GM12878 (cell line): ENCODE data around the gene ESPNL. TPM values are rescaled to one million over a fixed set of nuclear protein-coding genes. Genes with fewer than 3 reads are reported as not detected.

Experiments
- ATAC-seq: fragments of 200-7000 bp; cut with Tn5 transposase; 3 replicates; pipeline ENCODE4 v1.9.1; 2020; ENCODE audit warnings: mild to moderate bottlenecking, moderate library complexity
- BruUV-seq: library from RNA; stranded (reverse); fragments of 400-500 nt; replicated peaks from 2 replicates; lab custom pipeline; 2021; lab: Mats Ljungman, UMichigan
- CTCF ChIA-PET: fragments of 300-600 bp; sonication (Branson Sonifier 250); formaldehyde crosslinking; extraction: SDS; loops from one replicate; lab custom pipeline; 2021; ENCODE audit warnings: inconsistent platforms; lab: Yijun Ruan, JAX
- POLR2A ChIA-PET: fragments of 350-600 bp; formaldehyde crosslinking; extraction: SDS; loops from one replicate; lab custom pipeline; 2021; ENCODE audit warnings: inconsistent platforms; lab: Charles Lee
- RAD21 ChIA-PET: fragments of 300-600 bp; sonication (Branson Sonifier 250); formaldehyde crosslinking; loops from one replicate; lab custom pipeline; 2023; ENCODE audit warnings: antibody characterized with exemption; ENCODE audit not compliant: unreplicated experiment; lab: Charles Lee
- SMC1A ChIA-PET: fragments of 300-600 bp; sonication (Branson Sonifier 250); formaldehyde crosslinking; loops from one replicate; lab custom pipeline; 2023; ENCODE audit not compliant: unreplicated experiment, uncharacterized antibody; lab: Charles Lee
- DNase-seq: peaks from one replicate; pipeline ENCODE4 v3.0.0-alpha.2; 2011; ENCODE audit warnings: low read depth, low spot score
- FAIRE-seq: peaks from 3 replicates; lab custom pipeline; 2011; peaks lifted over from hg19 to GRCh38; lab: Jason Lieb, UNC
- H2AFZ ChIP-seq: 2 replicates; pipeline ENCODE4 v1.6.0; 2011; ENCODE audit warnings: low read depth, low read length, control low read depth; ENCODE audit not compliant: control insufficient read depth
- H3K27ac ChIP-seq: 2 replicates; pipeline ENCODE4 v1.5.1; 2011; ENCODE audit warnings: control low read depth; ENCODE audit not compliant: control insufficient read depth, insufficient read depth
- H3K27me3 ChIP-seq, 2 experiments: replicated peaks in 1 of 2; 2 replicates each; pipeline versions ENCODE4 v1.6.0 to v1.6.1; 2011; ENCODE audit warnings: low read length in 1 of 2; ENCODE audit not compliant: control insufficient read depth in 2 of 2, insufficient read depth in 2 of 2
- H3K36me3 ChIP-seq, 2 experiments: 2 replicates each; pipeline ENCODE4 v1.5.1; 2011; ENCODE audit warnings: low read length in 1 of 2; ENCODE audit not compliant: control insufficient read depth in 2 of 2, insufficient read depth in 2 of 2
- H3K4me1 ChIP-seq: 2 replicates; pipeline ENCODE4 v1.6.1; 2011; ENCODE audit warnings: mild to moderate bottlenecking, low read length, moderate library complexity, mixed read lengths; ENCODE audit not compliant: control insufficient read depth, insufficient read depth
- H3K4me2 ChIP-seq: 2 replicates; pipeline ENCODE4 v1.6.0; 2011; ENCODE audit warnings: control low read depth; ENCODE audit not compliant: control insufficient read depth, insufficient read depth
- H3K4me3 ChIP-seq: fragments of 200-600 bp; sonication (generic); 2 replicates; pipeline ENCODE4 v1.5.1; 2016
- H3K79me2 ChIP-seq: 2 replicates; pipeline ENCODE4 v1.6.0; 2011; ENCODE audit warnings: low read length; ENCODE audit not compliant: control insufficient read depth, insufficient read depth
- H3K9ac ChIP-seq: 2 replicates; pipeline ENCODE4 v1.8.0; 2011; ENCODE audit warnings: low read length, control low read depth, mixed read lengths; ENCODE audit not compliant: control insufficient read depth, insufficient read depth
- H3K9me3 ChIP-seq: replicated peaks from 3 replicates; pipeline ENCODE4 v1.5.1; 2011; ENCODE audit warnings: mild to moderate bottlenecking, low read length; ENCODE audit not compliant: control insufficient read depth, insufficient read depth
- H4K20me1 ChIP-seq: 2 replicates; pipeline ENCODE4 v1.6.0; 2011; ENCODE audit not compliant: control insufficient read depth, insufficient read depth
- ASH2L ChIP-seq: fragments of 300-600, 200-600 bp; sonication (generic); IDR thresholded peaks from 2 replicates; pipeline ENCODE4 v1.6.1; 2017; ENCODE audit warnings: low read depth, mild to moderate bottlenecking, borderline replicate concordance
- BCL11A ChIP-seq: IDR thresholded peaks from 2 replicates; pipeline ENCODE4 v1.6.1; 2011; ENCODE audit warnings: low read depth, low read length
- CBFB ChIP-seq: IDR thresholded peaks from 2 replicates; pipeline ENCODE4 v1.6.1; 2016; ENCODE audit warnings: antibody characterized with exemption, low read depth
- CHD2 ChIP-seq: IDR thresholded peaks from 2 replicates; pipeline ENCODE4 v1.6.1; 2011; ENCODE audit warnings: low read depth, low read length, improper control_type of control experiment, borderline replicate concordance
- CTCF ChIP-seq, 3 experiments: IDR thresholded peaks in 2 of 3; conservative IDR thresholded peaks in 1 of 3; 2 replicates each; pipeline ENCODE4 v1.5.1; 2011; ENCODE audit warnings: low read depth in 3 of 3, low read length in 3 of 3, mild to moderate bottlenecking in 3 of 3, control low read depth in 2 of 3, moderate library complexity in 2 of 3, inconsistent platforms in 1 of 3, mixed read lengths in 1 of 3; ENCODE audit not compliant: control insufficient read depth in 2 of 3, insufficient read depth in 1 of 3; ENCODE audit errors: extremely low read depth in 1 of 3
- EP300 ChIP-seq, 2 experiments: fragments of 150-350 bp in 1 of 2; IDR thresholded peaks; 2 replicates each; pipeline ENCODE4 v1.6.1; 2011 to 2012; ENCODE audit warnings: low read depth in 2 of 2, low read length in 2 of 2, borderline replicate concordance in 1 of 2, improper control_type of control experiment in 1 of 2, inconsistent platforms in 1 of 2; ENCODE audit not compliant: control insufficient read depth in 1 of 2
- GABPA ChIP-seq: IDR thresholded peaks from 2 replicates; pipeline ENCODE4 v1.6.1; 2014; ENCODE audit warnings: antibody characterized with exemption, low read depth, mild to moderate bottlenecking, inconsistent platforms
- GATAD2B ChIP-seq: fragments of 450-650 bp; conservative IDR thresholded peaks from 2 replicates; pipeline ENCODE4 v1.6.1; 2017; ENCODE audit warnings: low read depth, mild to moderate bottlenecking, moderate library complexity
- HCFC1 ChIP-seq: fragments of 150-350 bp; IDR thresholded peaks from 2 replicates; pipeline ENCODE4 v1.6.1; 2014; ENCODE audit warnings: low read length
- HDGF ChIP-seq: fragments of 450-650 bp; IDR thresholded peaks from 2 replicates; pipeline ENCODE4 v1.6.1; 2016; ENCODE audit warnings: antibody characterized with exemption
- IRF4 ChIP-seq: IDR thresholded peaks from 2 replicates; pipeline ENCODE4 v1.6.1; 2011; ENCODE audit warnings: low read depth, low read length
- NFYB ChIP-seq: IDR thresholded peaks from 2 replicates; pipeline ENCODE4 v1.6.1; 2011; ENCODE audit warnings: low read depth, mild to moderate bottlenecking, low read length, improper control_type of control experiment, moderate library complexity; ENCODE audit not compliant: insufficient read depth
- RAD51 ChIP-seq: fragments of 450-650 bp; IDR thresholded peaks from 2 replicates; pipeline ENCODE4 v1.6.1; 2016; ENCODE audit warnings: moderate library complexity, mild to moderate bottlenecking, inconsistent platforms
- RB1 ChIP-seq: fragments of 450-650 bp; formaldehyde crosslinking; IDR thresholded peaks from 2 replicates; pipeline ENCODE4 v1.6.1; 2017; ENCODE audit warnings: mild to moderate bottlenecking, borderline replicate concordance
- RBBP5 ChIP-seq: fragments of 200-600 bp; sonication (generic); conservative IDR thresholded peaks from 2 replicates; pipeline ENCODE4 v1.6.1; 2016
- RELB ChIP-seq: fragments of 450-650 bp; IDR thresholded peaks from 2 replicates; pipeline ENCODE4 v1.6.1; 2017; ENCODE audit warnings: low read depth, mild to moderate bottlenecking, moderate library complexity
- TBL1XR1 ChIP-seq: IDR thresholded peaks from 2 replicates; pipeline ENCODE4 v1.6.1; 2012; ENCODE audit warnings: low read depth, low read length, improper control_type of control experiment
- ZNF217 ChIP-seq: fragments of 450-650 bp; IDR thresholded peaks from 2 replicates; pipeline ENCODE4 v1.6.1; 2017; ENCODE audit warnings: antibody characterized with exemption, mild to moderate bottlenecking
- ZNF622 ChIP-seq: fragments of 450-650 bp; IDR thresholded peaks from 2 replicates; pipeline ENCODE4 v1.6.1; 2017; ENCODE audit warnings: mild to moderate bottlenecking, inconsistent platforms
- whole genome bisulfite sequencing: methylation state at CpG from one replicate; pipeline ENCODE4 v1.1.6; 2016; ENCODE audit warnings: low lambda C conversion rate; ENCODE audit not compliant: insufficient replicate concordance, insufficient coverage; ENCODE audit errors: missing lambda C conversion rate; 5-methylcytosine and 5-hydroxymethylcytosine counted together
- in situ Hi-C: fragments of 300-500 bp; cut with MboI; formaldehyde crosslinking; loops from 9 replicates; pipeline ENCODE4 v1.14.3; 2018; ENCODE audit warnings: mixed read lengths
- intact Hi-C: fragments of 100-400 bp; cut with micrococcal nuclease; formaldehyde crosslinking; loops from one replicate; pipeline ENCODE4 v1.14.2; 2022; ENCODE audit not compliant: unreplicated experiment
- polyA plus RNA-seq, 11 experiments: library from polyadenylated mRNA; depleted of rRNA in 4 of 11; unstranded in 6 of 11; stranded (reverse) in 5 of 11; fragments of >200 nt; fragmentation: Nextera tagmentation in 4 of 11; fragmentation: Illumina TruSeq in 1 of 11; extraction: Ambion mirVana in 4 of 11; extraction: Trizol in 1 of 11; gene quantifications; 1 replicate in 1 of 11; 2 replicates in 10 of 11; pipeline versions ENCODE4 v1.2.1 to v1.2.3, GENCODE V29; 2011 to 2016; ENCODE audit warnings: inconsistent platforms in 2 of 11, missing spikeins in 2 of 11, low read depth in 1 of 11
- total RNA-seq, 4 experiments: library from RNA; depleted of rRNA in 3 of 4; stranded (reverse); fragments of >200 nt in 3 of 4; fragmentation: Illumina TruSeq in 1 of 4; extraction: Trizol in 1 of 4; gene quantifications; 2 replicates each; pipeline versions ENCODE4 v1.2.1 to v1.2.3, GENCODE V29; 2013 to 2021

The ESPNL gene
- total and polyA plus RNA-seq, 10 of the 15 experiments (the other 5 are each of a cell fraction or from before 2014, with no cell fraction given) = 0.05 to 0.94 (median 0.36) TPM; not detected in 3

GRCh38 chr2:238080518-238080917 is 19.6 kb upstream of the ESPNL start (continued):
- no peak for TF ChIP-seq HCFC1
- no peak for TF ChIP-seq EP300 (IDR thresholded peaks at IDR 0.05; ENCODE audit: borderline replicate concordance in 1 of 2, control insufficient read depth in 1 of 2, low read depth in 2 of 2, low read length in 2 of 2)
- TF ChIP-seq HDGF = no peak
- no peak for TF ChIP-seq RBBP5
- no peak for TF ChIP-seq IRF4
- TF ChIP-seq ASH2L = no peak

- Histone ChIP-seq H3K36me3 (peaks cover 18 to 28% of the 10 kb centered on the region in 2 experiments), H3K27me3 (no peaks in the 10 kb centered on the region), H3K9me3 (no peaks in the 10 kb centered on the region), H3K27ac (no peak overlapping the region), H3K4me3 (no peak overlapping the region), H3K4me2 (no peak overlapping the region), H3K9ac (no peak overlapping the region), H2AFZ (no peak overlapping the region), H3K4me1 (no peaks in the 10 kb centered on the region), H3K79me2 (no peaks in the 10 kb centered on the region), H4K20me1 (no peaks in the 10 kb centered on the region)
- in situ Hi-C loops (no loop called here), intact Hi-C loops (no loop called here)
- ChIA-PET RAD21 (no interaction called here), CTCF (no interaction called here), POLR2A (no interaction called here), SMC1A (interaction anchor here (0.6 to 1.1 kb wide), 2 partner anchors 13 to 34 kb away, joined by 3 to 5 read pairs; no protein-coding TSS in a partner anchor)
- 97% methylated on average over 13 of the region's 13 CpGs for WGBS
- FAIRE-seq (no peak), ATAC-seq (no peak), DNase-seq (no peak)
- TF ChIP-seq CTCF (IDR thresholded peaks at IDR 0.05 in 2 of 3, conservative IDR thresholded peaks at IDR 0.05 in 1 of 3; ENCODE audit: control insufficient read depth in 2 of 3, extremely low read depth in 1 of 3, insufficient read depth in 1 of 3, low read depth in 3 of 3, low read length in 3 of 3) = no peak
- no peak for TF ChIP-seq BCL11A
- TF ChIP-seq ZNF622 = no peak
- TF ChIP-seq GATAD2B = no peak
- no peak for TF ChIP-seq RELB
- no peak for TF ChIP-seq GABPA
- TF ChIP-seq ZNF217 = no peak
- TF ChIP-seq CBFB = no peak
- no peak for TF ChIP-seq RB1
- TF ChIP-seq NFYB = no peak
- no peak for TF ChIP-seq RAD51
- TF ChIP-seq TBL1XR1 = no peak
- TF ChIP-seq CHD2 = no peak
- BruUV-seq = no TSS peak
Measured at GRCh38 chr2:238081150-238081549, 19.0 kb upstream of the ESPNL start.
